Activated naive CD8-positive, alpha-beta T cell treated with anti-CD3 and anti-CD28 coated beads, Interleukin-2, amount 10 ng/mL, durations not matched to agents 7 days and 5 days (primary cell): ENCODE measurements around the gene ZNF507. TPM values are rescaled to one million over a fixed set of nuclear protein-coding genes. Genes with fewer than 3 reads are reported as not detected.

ENCODE experiments used
- ATAC-seq: fragments of 150-1000 bp; cut with Tn5 transposase; one replicate; pipeline ENCODE4 v1.10.0; 2021; ENCODE audit warnings: low read depth, moderate library complexity
- POLR2A ChIA-PET: fragments of 350-600 bp; sonication (Branson Sonifier 250); formaldehyde crosslinking; loops from one replicate; lab custom pipeline; 2021; ENCODE audit warnings: antibody characterized with exemption; lab: Charles Lee
- DNase-seq: peaks from one replicate; pipeline ENCODE4 v3.0.0; 2021
- H3K27ac Mint-ChIP-seq: one replicate; pipeline ENCODE4 v1.8.0; 2022; ENCODE audit warnings: mild to moderate bottlenecking, mixed read lengths
- H3K27me3 Mint-ChIP-seq: one replicate; pipeline ENCODE4 v1.8.0; 2022; ENCODE audit warnings: mild to moderate bottlenecking, moderate library complexity, mixed read lengths
- H3K36me3 Mint-ChIP-seq: one replicate; pipeline ENCODE4 v1.8.0; 2021; ENCODE audit warnings: mild to moderate bottlenecking, mixed read lengths
- H3K4me1 Mint-ChIP-seq: one replicate; pipeline ENCODE4 v1.8.0; 2021; ENCODE audit warnings: mixed read lengths
- H3K4me3 Mint-ChIP-seq: one replicate; pipeline ENCODE4 v1.8.0; 2022; ENCODE audit warnings: mild to moderate bottlenecking, moderate library complexity, mixed read lengths
- H3K9me3 Mint-ChIP-seq: one replicate; pipeline ENCODE4 v1.8.0; 2021; ENCODE audit warnings: mixed read lengths
- total RNA-seq, 2 experiments: library from RNA; stranded (reverse); gene quantifications; one replicate each; pipeline ENCODE4 v1.2.3, GENCODE V29; 2021

ZNF507 gene
- total RNA-seq, 2 experiments from 2014 or later = 31.5 to 32.2 TPM

DNA sequence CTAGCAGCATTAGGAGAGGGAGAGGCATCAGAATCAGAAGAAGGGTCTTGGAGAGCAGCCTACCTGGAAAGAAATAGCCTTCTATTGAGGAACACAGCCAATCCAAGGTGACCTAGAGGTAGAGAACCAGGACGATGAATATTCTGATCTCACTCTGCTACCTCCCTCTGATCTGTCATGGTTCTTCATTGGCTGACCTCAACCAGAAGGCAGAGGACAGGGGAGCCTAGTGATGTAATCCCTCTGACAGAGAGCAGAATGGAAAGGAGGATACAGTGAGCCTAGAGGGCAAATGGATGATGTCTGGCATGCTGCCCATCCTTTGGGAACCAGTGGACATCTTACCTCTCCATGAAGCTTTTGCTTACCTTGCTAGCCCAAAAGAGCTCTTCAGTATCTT is 3.6 kb downstream of the ZNF507 start:
- DNase-seq (no peak), ATAC-seq (no peak)
- H3K4me1 Mint-ChIP-seq = peaks cover 40% of the 10 kb centered on the region
- no peak overlapping the region for H3K4me3 Mint-ChIP-seq
- POLR2A ChIA-PET = no interaction called here
- no peak overlapping the region for H3K27ac Mint-ChIP-seq
- H3K9me3 Mint-ChIP-seq = peaks cover 2% of the 10 kb centered on the region
- H3K36me3 Mint-ChIP-seq = peaks cover 41% of the 10 kb centered on the region
- H3K27me3 Mint-ChIP-seq = peaks cover 5% of the 10 kb centered on the region

GRCh38 chr19:32349724-32350470 is 4.5 kb downstream of the ZNF507 start:
- H3K27me3 Mint-ChIP-seq = peaks cover under 1% of the 10 kb centered on the region
- ATAC-seq = no peak
- H3K36me3 Mint-ChIP-seq = peaks cover 46% of the 10 kb centered on the region
- H3K4me3 Mint-ChIP-seq = no peak overlapping the region
- H3K4me1 Mint-ChIP-seq = peaks cover 38% of the 10 kb centered on the region
- H3K27ac Mint-ChIP-seq = no peak overlapping the region
- no peak for DNase-seq
- peaks cover 3% of the 10 kb centered on the region for H3K9me3 Mint-ChIP-seq
- POLR2A ChIA-PET = no interaction called here

GRCh38 chr19:32350471-32350865 is 5.1 kb downstream of the ZNF507 start:
- POLR2A ChIA-PET = no interaction called here
- DNase-seq (no peak), ATAC-seq (no peak)
- H3K27me3 Mint-ChIP-seq = no peaks in the 10 kb centered on the region
- H3K9me3 Mint-ChIP-seq = peaks cover 3% of the 10 kb centered on the region
- no peak overlapping the region for H3K4me3 Mint-ChIP-seq
- H3K4me1 Mint-ChIP-seq = peaks cover 41% of the 10 kb centered on the region
- H3K36me3 Mint-ChIP-seq = peaks cover 51% of the 10 kb centered on the region
- no peak overlapping the region for H3K27ac Mint-ChIP-seq

- ATAC-seq = no peak
- DNase-seq = no peak
- H3K9me3 Mint-ChIP-seq = peaks cover 3% of the 10 kb centered on the region
- no peaks in the 10 kb centered on the region for H3K27me3 Mint-ChIP-seq
- peaks cover 52% of the 10 kb centered on the region for H3K36me3 Mint-ChIP-seq
- H3K4me3 Mint-ChIP-seq = peak overlapping the region; percentile 12
- peak overlapping the region; percentile 72 for H3K27ac Mint-ChIP-seq
- POLR2A ChIA-PET = no interaction called here
- peaks cover 43% of the 10 kb centered on the region for H3K4me1 Mint-ChIP-seq
Observed at GRCh38 chr19:32350987-32351348, 5.6 kb downstream of the ZNF507 start.

GRCh38 chr19:32352241-32352630 is 6.8 kb downstream of the ZNF507 start:
- Mint-ChIP-seq H3K4me1 (peaks cover 36% of the 10 kb centered on the region), H3K36me3 (peaks cover 56% of the 10 kb centered on the region), H3K27me3 (no peaks in the 10 kb centered on the region), H3K27ac (no peak overlapping the region), H3K9me3 (peaks cover 3% of the 10 kb centered on the region), H3K4me3 (no peak overlapping the region)
- no peak for DNase-seq
- ATAC-seq = no peak
- POLR2A ChIA-PET = no interaction called here

DNA sequence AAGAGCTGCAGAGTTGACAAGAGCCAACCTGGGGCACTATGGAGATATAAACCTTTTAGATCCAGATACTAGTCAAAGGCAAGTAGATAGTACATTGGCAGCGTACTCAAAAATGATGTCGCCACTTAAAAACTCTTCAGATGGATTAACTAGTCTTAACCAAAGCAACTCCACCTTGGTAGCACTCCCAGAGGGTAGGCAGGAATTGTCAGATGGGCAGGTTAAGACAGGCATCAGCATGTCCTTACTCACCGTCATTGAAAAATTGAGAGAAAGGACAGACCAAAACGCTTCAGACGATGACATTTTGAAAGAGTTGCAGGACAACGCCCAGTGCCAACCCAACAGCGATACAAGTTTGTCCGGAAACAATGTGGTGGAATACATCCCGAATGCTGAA is 8.9 kb downstream of the ZNF507 start:
- Mint-ChIP-seq H3K9me3 (peaks cover 3% of the 10 kb centered on the region), H3K27ac (no peak overlapping the region), H3K27me3 (no peaks in the 10 kb centered on the region), H3K4me3 (no peak overlapping the region), H3K36me3 (peaks cover 56% of the 10 kb centered on the region), H3K4me1 (peaks cover 26% of the 10 kb centered on the region)
- ATAC-seq (no peak), DNase-seq (no peak)
- POLR2A ChIA-PET = no interaction called here

DNA sequence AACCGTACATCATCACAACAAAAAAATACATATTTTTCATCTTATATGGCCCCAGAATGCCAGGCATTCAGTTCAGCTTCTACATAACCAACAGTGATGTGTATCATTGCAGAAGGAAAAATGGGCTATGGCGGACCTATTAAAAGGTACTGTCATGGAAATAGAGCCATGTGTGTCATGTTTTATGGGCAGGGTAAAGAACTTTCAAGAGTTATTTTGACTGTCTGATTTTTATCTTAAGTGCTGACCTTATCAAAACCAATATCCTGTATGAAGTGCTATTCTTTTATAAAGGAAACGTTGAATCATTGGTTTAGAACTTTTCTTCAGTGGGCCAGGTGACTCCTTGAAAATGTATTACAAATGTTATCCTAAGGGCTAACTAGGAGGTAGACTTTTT is 9.9 kb downstream of the ZNF507 start:
- ATAC-seq (no peak), DNase-seq (no peak)
- Mint-ChIP-seq H3K4me3 (no peak overlapping the region), H3K27me3 (no peaks in the 10 kb centered on the region), H3K36me3 (peaks cover 50% of the 10 kb centered on the region), H3K27ac (no peak overlapping the region), H3K9me3 (peaks cover 3% of the 10 kb centered on the region), H3K4me1 (peaks cover 21% of the 10 kb centered on the region)
- POLR2A ChIA-PET = no interaction called here

DNA sequence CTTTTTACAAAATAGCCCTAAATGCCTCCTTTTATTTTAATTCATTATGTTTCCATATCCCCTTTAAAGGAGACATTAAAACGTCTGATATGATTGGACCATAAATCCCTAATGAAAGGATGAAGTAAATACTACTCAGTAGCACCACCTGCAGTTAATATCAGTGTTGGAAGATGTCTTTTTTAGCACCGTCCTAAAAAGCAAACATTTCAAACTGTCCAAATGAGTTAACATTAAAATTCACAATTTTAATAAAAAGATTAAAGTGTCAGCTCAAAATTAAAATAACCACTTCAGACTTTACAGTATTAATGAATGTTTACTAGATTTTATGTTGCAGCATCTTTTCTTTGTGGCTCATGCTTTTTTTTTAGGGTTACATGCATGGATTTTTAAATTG is 12.3 kb downstream of the ZNF507 start:
- no peak for DNase-seq
- H3K4me3 Mint-ChIP-seq = no peak overlapping the region
- H3K9me3 Mint-ChIP-seq = peaks cover 3% of the 10 kb centered on the region
- POLR2A ChIA-PET = no interaction called here
- no peaks in the 10 kb centered on the region for H3K27me3 Mint-ChIP-seq
- ATAC-seq = no peak
- H3K36me3 Mint-ChIP-seq = peaks cover 42% of the 10 kb centered on the region
- H3K27ac Mint-ChIP-seq = no peak overlapping the region
- peaks cover 11% of the 10 kb centered on the region for H3K4me1 Mint-ChIP-seq

DNA sequence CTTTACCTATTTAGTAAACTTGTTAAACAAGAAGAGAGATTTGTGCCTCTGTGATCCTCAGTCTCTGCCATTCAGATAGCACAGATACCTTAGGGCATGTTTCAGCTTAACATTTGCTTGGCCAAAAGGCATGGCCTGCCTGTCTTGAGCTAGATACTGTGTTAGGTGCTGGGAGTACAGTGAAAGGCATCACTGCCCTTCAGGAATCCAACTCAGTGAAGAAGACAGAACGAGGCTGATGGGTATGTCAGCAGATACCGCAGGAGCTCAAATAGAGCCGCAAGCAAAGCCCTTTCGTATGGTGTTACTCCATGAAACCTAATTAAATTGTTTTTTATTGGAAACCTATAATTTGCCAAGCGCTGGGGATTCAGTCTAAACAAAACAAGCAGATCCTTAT is 12.9 kb downstream of the ZNF507 start:
- H3K36me3 Mint-ChIP-seq = peaks cover 38% of the 10 kb centered on the region
- H3K27ac Mint-ChIP-seq = no peak overlapping the region
- POLR2A ChIA-PET = no interaction called here

GRCh38 chr19:32359581-32359980 is 14.2 kb downstream of the ZNF507 start:
- Mint-ChIP-seq H3K27ac (no peak overlapping the region), H3K4me1 (peaks cover 10% of the 10 kb centered on the region), H3K4me3 (no peak overlapping the region), H3K27me3 (no peaks in the 10 kb centered on the region), H3K36me3 (peaks cover 32% of the 10 kb centered on the region), H3K9me3 (no peaks in the 10 kb centered on the region)
- DNase-seq (no peak), ATAC-seq (no peak)
- POLR2A ChIA-PET = interaction anchor here (0.6 kb wide), 1 partner anchor 44 kb away, joined by 3 read pairs; no protein-coding TSS in a partner anchor

More for the DNA sequence above, 12.9 kb downstream of the ZNF507 start:
- peaks cover 11% of the 10 kb centered on the region for H3K4me1 Mint-ChIP-seq
- no peaks in the 10 kb centered on the region for H3K27me3 Mint-ChIP-seq
- no peak overlapping the region for H3K4me3 Mint-ChIP-seq
- ATAC-seq = no peak
- peaks cover 3% of the 10 kb centered on the region for H3K9me3 Mint-ChIP-seq
- DNase-seq = no peak

DNA sequence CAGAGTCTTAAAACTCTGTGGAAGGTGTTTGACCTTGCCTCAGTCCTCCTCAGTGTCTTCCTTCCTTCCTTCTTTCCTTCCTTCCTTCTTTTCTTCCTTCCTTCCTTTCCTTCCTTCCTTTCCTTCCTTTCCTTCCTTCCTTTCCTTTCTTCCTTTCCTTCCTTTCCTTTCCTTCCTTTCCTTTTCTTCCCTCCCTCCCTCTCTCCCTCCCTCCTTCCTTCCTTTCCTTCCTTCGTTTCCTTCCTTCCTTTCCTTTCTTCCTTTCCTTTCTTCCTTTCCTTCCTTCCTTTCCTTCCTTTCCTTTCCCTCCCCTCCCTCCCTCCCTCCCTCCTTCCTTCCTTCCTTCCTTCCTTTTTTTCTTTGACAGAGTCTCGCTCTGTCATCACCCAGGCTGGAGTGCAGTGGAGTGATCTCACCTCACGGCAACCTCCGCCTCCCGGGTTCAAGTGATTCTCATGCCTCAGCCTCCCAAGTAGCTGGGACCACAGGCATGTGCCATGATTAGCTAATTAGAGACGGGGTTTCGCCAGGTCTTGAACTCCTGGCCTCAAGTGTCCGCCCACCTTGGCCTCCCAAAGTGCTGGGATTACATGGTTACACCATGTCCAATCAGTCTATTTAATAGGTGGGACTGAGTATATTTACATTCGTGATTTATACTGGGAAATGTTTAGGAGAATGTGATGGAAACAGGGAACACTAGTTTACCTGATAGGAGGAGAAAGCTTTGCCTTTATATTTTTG is 16.3 kb downstream of the ZNF507 start:
- Mint-ChIP-seq H3K36me3 (peaks cover 32% of the 10 kb centered on the region), H3K27ac (no peak overlapping the region), H3K9me3 (no peaks in the 10 kb centered on the region), H3K4me1 (peaks cover 10% of the 10 kb centered on the region), H3K4me3 (no peak overlapping the region), H3K27me3 (no peaks in the 10 kb centered on the region)
- DNase-seq (no peak), ATAC-seq (no peak)
- POLR2A ChIA-PET = no interaction called here

DNA sequence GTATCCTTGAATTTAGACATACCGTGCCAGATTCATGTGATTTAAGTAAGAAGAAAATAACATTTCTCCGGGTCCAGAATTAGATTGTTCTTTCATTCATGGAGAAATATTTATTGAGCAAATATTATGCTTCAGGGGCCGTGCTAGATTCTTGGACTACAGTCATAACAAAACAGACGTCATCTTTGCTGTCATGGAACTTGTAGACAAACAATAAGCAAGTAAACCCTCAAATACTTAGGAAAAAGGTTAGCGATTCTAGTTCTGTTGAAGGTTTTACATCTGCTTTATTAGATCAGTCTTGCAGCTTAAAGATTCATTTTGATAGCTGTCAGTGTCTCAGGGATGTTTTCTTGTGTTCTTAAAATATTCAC is 16.9 kb downstream of the ZNF507 start:
- ATAC-seq (no peak), DNase-seq (no peak)
- H3K27ac Mint-ChIP-seq = no peak overlapping the region
- H3K27me3 Mint-ChIP-seq = no peaks in the 10 kb centered on the region
- no peaks in the 10 kb centered on the region for H3K9me3 Mint-ChIP-seq
- no peak overlapping the region for H3K4me3 Mint-ChIP-seq
- POLR2A ChIA-PET = no interaction called here
- H3K36me3 Mint-ChIP-seq = peaks cover 37% of the 10 kb centered on the region
- H3K4me1 Mint-ChIP-seq = peaks cover 10% of the 10 kb centered on the region

GRCh38 chr19:32363175-32363574 is 17.8 kb downstream of the ZNF507 start:
- DNase-seq (no peak), ATAC-seq (no peak)
- POLR2A ChIA-PET = interaction anchor here (0.9 kb wide), 1 partner anchor 42 kb away, joined by 3 read pairs; the partner anchor contains the start of gene DPY19L3
- no peaks in the 10 kb centered on the region for H3K27me3 Mint-ChIP-seq
- no peak overlapping the region for H3K4me3 Mint-ChIP-seq
- H3K27ac Mint-ChIP-seq = no peak overlapping the region
- H3K36me3 Mint-ChIP-seq = peaks cover 41% of the 10 kb centered on the region
- no peaks in the 10 kb centered on the region for H3K9me3 Mint-ChIP-seq
- H3K4me1 Mint-ChIP-seq = peaks cover 11% of the 10 kb centered on the region

DNA sequence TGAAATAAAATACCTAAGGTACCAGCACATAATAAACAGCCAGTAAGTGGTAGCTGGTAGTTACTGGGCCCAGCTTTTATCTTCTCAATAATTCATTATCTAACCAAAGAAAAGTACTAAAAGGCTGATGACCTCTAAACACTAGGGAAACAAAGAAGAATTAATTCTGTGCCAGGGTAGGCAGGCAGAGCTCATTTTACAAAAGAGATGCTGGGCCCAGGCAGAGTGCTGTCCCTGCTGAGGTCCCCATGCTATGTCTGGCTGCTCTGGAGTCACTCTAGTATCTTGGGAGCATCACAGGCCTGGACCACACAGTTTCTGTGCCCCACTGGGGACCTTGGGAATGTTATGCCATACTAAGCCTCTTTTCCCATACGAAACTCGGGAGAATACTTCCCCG is 18.2 kb downstream of the ZNF507 start:
- no peak overlapping the region for H3K27ac Mint-ChIP-seq
- no peak for DNase-seq
- POLR2A ChIA-PET = interaction anchor here (0.9 kb wide), 1 partner anchor 42 kb away, joined by 3 read pairs; the partner anchor contains the start of gene DPY19L3
- H3K36me3 Mint-ChIP-seq = peaks cover 42% of the 10 kb centered on the region
- H3K9me3 Mint-ChIP-seq = no peaks in the 10 kb centered on the region
- H3K4me3 Mint-ChIP-seq = no peak overlapping the region
- ATAC-seq = no peak
- H3K27me3 Mint-ChIP-seq = no peaks in the 10 kb centered on the region
- peaks cover 11% of the 10 kb centered on the region for H3K4me1 Mint-ChIP-seq
